ENCODE measurements around the gene C11orf97. TPM values are rescaled to one million over a fixed set of nuclear protein-coding genes. Genes with fewer than 3 reads are reported as not detected.
"Not testable (repeated sequence)": the region's sequence is repeated elsewhere in the genome, so short reads cannot be mapped to it uniquely, and the experiment has no call there.

Gene C11orf97
- total RNA-seq, 2 donors from 2014 or later: not detected

DNA sequence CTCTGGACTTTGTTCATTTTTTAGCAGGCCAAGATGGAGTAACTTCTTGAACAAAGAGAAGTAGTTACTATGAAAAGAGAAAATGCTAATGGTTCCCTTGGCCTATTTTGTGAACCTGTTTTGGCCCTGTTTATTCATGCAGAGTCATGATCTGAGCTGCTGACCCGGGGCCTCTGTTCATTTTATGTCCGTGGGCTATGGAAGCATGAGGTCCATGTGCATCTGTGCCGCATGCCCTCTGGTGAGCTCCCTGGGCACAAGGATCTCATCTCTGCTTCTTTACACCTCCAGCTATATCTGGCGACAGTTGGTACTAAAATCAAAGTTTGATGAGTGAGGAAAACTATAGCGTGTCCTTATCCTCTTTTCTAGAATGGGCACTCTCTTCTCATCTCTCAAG lies 55.9 kb downstream of the C11orf97 start:
- H3K27ac ChIP-seq (ENCODE audit: low read depth, low read length): no peak overlapping the region
- no peak overlapping the region for H3K4me3 ChIP-seq (ENCODE audit: low read length)
- H3K36me3 ChIP-seq (ENCODE audit: control insufficient read depth, insufficient read depth, low read length): no peaks in the 10 kb centered on the region
- 93 to 94% methylated on average over 5 of the region's 5 CpGs for WGBS, 2 experiments (ENCODE audit: insufficient coverage in 1 of 2, insufficient read length in 1 of 2)
- no peak overlapping the region for H3K27ac Mint-ChIP-seq
- no peaks in the 10 kb centered on the region for H3K9me3 ChIP-seq (ENCODE audit: control insufficient read depth, low read length)
- H3K27me3 ChIP-seq (ENCODE audit: control insufficient read depth, insufficient read depth, low read length, poor library complexity, severe bottlenecking): no peaks in the 10 kb centered on the region
- no peak overlapping the region for H3K9ac ChIP-seq (ENCODE audit: extremely low read depth, low read length, poor library complexity, severe bottlenecking)
- TF ChIP-seq, protein P1, sequence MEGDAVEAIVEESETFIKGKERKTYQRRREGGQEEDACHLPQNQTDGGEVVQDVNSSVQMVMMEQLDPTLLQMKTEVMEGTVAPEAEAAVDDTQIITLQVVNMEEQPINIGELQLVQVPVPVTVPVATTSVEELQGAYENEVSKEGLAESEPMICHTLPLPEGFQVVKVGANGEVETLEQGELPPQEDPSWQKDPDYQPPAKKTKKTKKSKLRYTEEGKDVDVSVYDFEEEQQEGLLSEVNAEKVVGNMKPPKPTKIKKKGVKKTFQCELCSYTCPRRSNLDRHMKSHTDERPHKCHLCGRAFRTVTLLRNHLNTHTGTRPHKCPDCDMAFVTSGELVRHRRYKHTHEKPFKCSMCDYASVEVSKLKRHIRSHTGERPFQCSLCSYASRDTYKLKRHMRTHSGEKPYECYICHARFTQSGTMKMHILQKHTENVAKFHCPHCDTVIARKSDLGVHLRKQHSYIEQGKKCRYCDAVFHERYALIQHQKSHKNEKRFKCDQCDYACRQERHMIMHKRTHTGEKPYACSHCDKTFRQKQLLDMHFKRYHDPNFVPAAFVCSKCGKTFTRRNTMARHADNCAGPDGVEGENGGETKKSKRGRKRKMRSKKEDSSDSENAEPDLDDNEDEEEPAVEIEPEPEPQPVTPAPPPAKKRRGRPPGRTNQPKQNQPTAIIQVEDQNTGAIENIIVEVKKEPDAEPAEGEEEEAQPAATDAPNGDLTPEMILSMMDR (conservative IDR thresholded peaks at IDR 0.05): no peak
- H3K4me1 ChIP-seq (ENCODE audit: control insufficient read depth, insufficient read depth, low read length): no peaks in the 10 kb centered on the region
- H3K4me1 Mint-ChIP-seq: peaks cover 6% of the 10 kb centered on the region
- peaks cover 6% of the 10 kb centered on the region for H3K27me3 Mint-ChIP-seq (ENCODE audit: insufficient read depth)
- peaks cover 6% of the 10 kb centered on the region for H3K9me3 Mint-ChIP-seq
- H3K36me3 Mint-ChIP-seq (ENCODE audit: low read depth): no peaks in the 10 kb centered on the region
- H3K4me3 Mint-ChIP-seq: no peak overlapping the region
- DNase-seq: no peak

- WGBS, 2 experiments (ENCODE audit: insufficient coverage in 1 of 2, insufficient read length in 1 of 2): 80 to 89% methylated on average over 2 to 4 of the region's 4 CpGs
- Histone ChIP-seq H3K36me3 (ENCODE audit: control insufficient read depth, insufficient read depth, low read length) (no peaks in the 10 kb centered on the region), H3K9ac (ENCODE audit: extremely low read depth, low read length, poor library complexity, severe bottlenecking) (no peak overlapping the region), H3K9me3 (ENCODE audit: control insufficient read depth, low read length) (no peaks in the 10 kb centered on the region), H3K27me3 (ENCODE audit: control insufficient read depth, insufficient read depth, low read length, poor library complexity, severe bottlenecking) (no peaks in the 10 kb centered on the region), H3K27ac (ENCODE audit: low read depth, low read length) (no peak overlapping the region), H3K4me1 (ENCODE audit: control insufficient read depth, insufficient read depth, low read length) (no peaks in the 10 kb centered on the region), H3K4me3 (ENCODE audit: low read length) (no peak overlapping the region)
- TF ChIP-seq, protein P1 (conservative IDR thresholded peaks at IDR 0.05): no peak
- Mint-ChIP-seq H3K9me3 (peaks cover 6% of the 10 kb centered on the region), H3K4me1 (peaks cover 5% of the 10 kb centered on the region), H3K4me3 (no peak overlapping the region), H3K36me3 (ENCODE audit: low read depth) (no peaks in the 10 kb centered on the region), H3K27ac (no peak overlapping the region), H3K27me3 (ENCODE audit: insufficient read depth) (peaks cover 8% of the 10 kb centered on the region)
- DNase-seq: no peak
These were observed 56.5 kb downstream of the C11orf97 start for GRCh38 chr11:94568717-94569116.

GRCh38 chr11:94572975-94573374 lies 60.7 kb downstream of the C11orf97 start:
- WGBS, 2 experiments (ENCODE audit: insufficient coverage in 1 of 2, insufficient read length in 1 of 2): no CpG with 5 or more reads among the region's 2 CpGs
- not testable (repeated sequence) for H3K27ac Mint-ChIP-seq; H3K36me3 Mint-ChIP-seq (ENCODE audit: low read depth); H3K27ac ChIP-seq (ENCODE audit: low read depth, low read length); H3K4me3 ChIP-seq (ENCODE audit: low read length); DNase-seq; H3K9ac ChIP-seq (ENCODE audit: extremely low read depth, low read length, poor library complexity, severe bottlenecking); H3K4me1 ChIP-seq (ENCODE audit: control insufficient read depth, insufficient read depth, low read length); H3K36me3 ChIP-seq (ENCODE audit: control insufficient read depth, insufficient read depth, low read length); H3K4me3 Mint-ChIP-seq; H3K4me1 Mint-ChIP-seq; H3K9me3 ChIP-seq (ENCODE audit: control insufficient read depth, low read length); H3K9me3 Mint-ChIP-seq
- H3K27me3 ChIP-seq (ENCODE audit: control insufficient read depth, insufficient read depth, low read length, poor library complexity, severe bottlenecking): peaks cover 13% of the 10 kb centered on the region
- H3K27me3 Mint-ChIP-seq (ENCODE audit: insufficient read depth): peaks cover 22% of the 10 kb centered on the region

All from endodermal cell (in vitro differentiated cells).